OCI-LY3 (cell line): ENCODE data around the gene NFIA.

Experiments used
- CTCF ChIP-seq: fragments of 200-600, 300-600 bp; sonication (generic); IDR thresholded peaks from 2 replicates; pipeline ENCODE4 v1.5.1; 2014; ENCODE audit warnings: antibody characterized with exemption, low read length, low read depth
- EZH2phosphoT487 ChIP-seq: fragments of 200-600 bp; shearing (Covaris generic); IDR thresholded peaks from 2 replicates; pipeline ENCODE4 v1.6.1; 2018; ENCODE audit warnings: antibody characterized with exemption, mixed run types, low read depth

GRCh38 chr1:61269602-61270001 is 187.2 kb downstream of the NFIA start:
- TF ChIP-seq CTCF = no peak
- TF ChIP-seq EZH2phosphoT487 = no peak
